Endothelial cell of umbilical vein (primary cell): ENCODE results near the gene HRH3. TPM values are rescaled to one million over a fixed set of nuclear protein-coding genes. Genes with fewer than 3 reads are reported as not detected.

Source experiments
- BruUV-seq: library from RNA; stranded (reverse); fragments of 400-500 nt; replicated peaks from 2 replicates; lab custom pipeline; 2021; lab: Mats Ljungman, UMichigan
- CTCF ChIA-PET: fragments of 300-600, 350-600 bp; sonication (Branson Sonifier 250); formaldehyde crosslinking; loops from one replicate; lab custom pipeline; 2021; ENCODE audit warnings: antibody characterized with exemption, inconsistent platforms; lab: Charles Lee
- POLR2A ChIA-PET: fragments of 300-600, 350-600 bp; sonication (Branson Sonifier 250); formaldehyde crosslinking; loops from one replicate; lab custom pipeline; 2021; ENCODE audit warnings: antibody characterized with exemption, inconsistent platforms; lab: Charles Lee
- DNase-seq: peaks from one replicate; pipeline ENCODE4 v3.0.0-alpha.2; 2011; ENCODE audit warnings: low read depth, low spot score
- FAIRE-seq: peaks from 2 replicates; lab custom pipeline; 2011; peaks lifted over from hg19 to GRCh38; lab: Jason Lieb, UNC
- H2AFZ ChIP-seq: 2 replicates; pipeline ENCODE4 v1.6.0; 2012; ENCODE audit warnings: low read depth, low read length, control low read depth, inconsistent platforms
- H3K27ac ChIP-seq: 2 replicates; pipeline ENCODE4 v1.5.1; 2011; ENCODE audit warnings: low read depth, mild to moderate bottlenecking, control low read depth, low read length, moderate library complexity; ENCODE audit not compliant: insufficient read depth
- H3K27me3 ChIP-seq, 2 experiments: 2 replicates each; pipeline versions ENCODE4 v1.6.0 to v1.6.1; 2011; ENCODE audit warnings: low read length in 2 of 2, mixed read lengths in 1 of 2; ENCODE audit not compliant: control insufficient read depth in 2 of 2, insufficient read depth in 2 of 2
- H3K36me3 ChIP-seq, 2 experiments: 2 replicates in 1 of 2; 3 replicates in 1 of 2; pipeline ENCODE4 v1.5.1; 2011; ENCODE audit warnings: low read length in 2 of 2, mild to moderate bottlenecking in 1 of 2, moderate library complexity in 1 of 2; ENCODE audit not compliant: control insufficient read depth in 2 of 2, insufficient read depth in 2 of 2; ENCODE audit errors: extremely low read depth in 1 of 2
- H3K4me1 ChIP-seq: 3 replicates; pipeline ENCODE4 v1.5.1; 2011; ENCODE audit warnings: mild to moderate bottlenecking, low read length; ENCODE audit not compliant: control insufficient read depth, insufficient read depth; ENCODE audit errors: extremely low read depth
- H3K4me2 ChIP-seq: 2 replicates; pipeline ENCODE4 v1.6.1; 2011; ENCODE audit warnings: low read length, control low read depth, mixed read lengths; ENCODE audit not compliant: insufficient read depth
- H3K4me3 ChIP-seq, 3 experiments: fragments of 200-600 bp in 1 of 3; sonication (generic), shearing (Covaris generic) in 1 of 3; replicated peaks in 1 of 3; 2 replicates each; pipeline ENCODE4 v1.5.1; 2011 to 2016; ENCODE audit warnings: control low read depth in 3 of 3, low read length in 3 of 3, mild to moderate bottlenecking in 2 of 3, inconsistent platforms in 1 of 3, low read depth in 1 of 3, moderate library complexity in 1 of 3; ENCODE audit not compliant: insufficient read depth in 1 of 3
- H3K79me2 ChIP-seq: 2 replicates; pipeline ENCODE4 v1.6.0; 2012; ENCODE audit warnings: low read length, inconsistent platforms; ENCODE audit not compliant: control insufficient read depth, insufficient read depth
- H3K9ac ChIP-seq: replicated peaks from 2 replicates; pipeline ENCODE3; 2011; ENCODE audit warnings: low read length, control low read depth; ENCODE audit not compliant: insufficient read depth; ENCODE audit errors: extremely low read depth
- H3K9me1 ChIP-seq: replicated peaks from 3 replicates; pipeline ENCODE4 v1.6.0; 2011; ENCODE audit warnings: mild to moderate bottlenecking, low read length; ENCODE audit not compliant: control insufficient read depth, insufficient read depth; ENCODE audit errors: extremely low read depth
- H3K9me3 ChIP-seq: replicated peaks from 2 replicates; pipeline ENCODE4 v1.5.1; 2012; ENCODE audit warnings: low read length, inconsistent platforms; ENCODE audit not compliant: control insufficient read depth, insufficient read depth
- H4K20me1 ChIP-seq: replicated peaks from 2 replicates; pipeline ENCODE3; 2011; ENCODE audit warnings: mild to moderate bottlenecking, low read length; ENCODE audit not compliant: control insufficient read depth, insufficient read depth; ENCODE audit errors: extremely low read depth
- CTCF ChIP-seq, 2 donors: IDR thresholded peaks; 1 replicate in 1 of 2; 2 replicates in 1 of 2; pipeline ENCODE4 v1.5.1; 2011; ENCODE audit warnings: low read length in 2 of 2, mild to moderate bottlenecking in 2 of 2, moderate library complexity in 2 of 2, control low read depth in 1 of 2, inconsistent platforms in 1 of 2, low read depth in 1 of 2; ENCODE audit not compliant: insufficient read depth in 1 of 2; ENCODE audit errors: extremely low read depth in 1 of 2
- EZH2 ChIP-seq: IDR thresholded peaks from 2 replicates; pipeline ENCODE4 v1.6.1; 2012; ENCODE audit warnings: borderline replicate concordance, low read depth, mild to moderate bottlenecking, moderate library complexity, low read length, inconsistent platforms; ENCODE audit not compliant: severe bottlenecking
- FOS ChIP-seq: IDR thresholded peaks from 2 replicates; pipeline ENCODE4 v1.6.1; 2011; ENCODE audit warnings: mild to moderate bottlenecking, low read length, moderate library complexity, borderline replicate concordance; ENCODE audit not compliant: insufficient read depth
- GATA2 ChIP-seq: IDR thresholded peaks from 2 replicates; pipeline ENCODE4 v1.7.0; 2011; ENCODE audit warnings: low read depth, mild to moderate bottlenecking, moderate library complexity, mixed read lengths, low read length; ENCODE audit not compliant: insufficient read length, insufficient read depth
- JUN ChIP-seq: IDR thresholded peaks from 2 replicates; pipeline ENCODE4 v1.6.1; 2011; ENCODE audit warnings: borderline replicate concordance, low read depth; ENCODE audit not compliant: insufficient read length, insufficient read depth
- MAX ChIP-seq: IDR thresholded peaks from 2 replicates; pipeline ENCODE4 v1.6.1; 2011; ENCODE audit not compliant: insufficient read depth, insufficient read length
- MYC ChIP-seq: IDR thresholded peaks from one replicate; pipeline ENCODE4 v1.6.1; 2011; ENCODE audit warnings: mild to moderate bottlenecking, low read depth, low read length
- POLR2A ChIP-seq: IDR thresholded peaks from 2 replicates; pipeline ENCODE4 v1.6.1; 2012; ENCODE audit warnings: low read depth, mild to moderate bottlenecking, control low read depth, low read length
- POLR2AphosphoS5 ChIP-seq: IDR thresholded peaks from 2 replicates; pipeline ENCODE4 v1.6.1; 2012; ENCODE audit warnings: low read depth, mild to moderate bottlenecking, control low read depth, low read length, moderate library complexity; ENCODE audit not compliant: insufficient read depth
- dilution Hi-C: fragments of 300-500 bp; cut with MboI; formaldehyde crosslinking; loops from one replicate; pipeline ENCODE4 v1.15.0; 2019; ENCODE audit warnings: low sequenced_read_pairs; ENCODE audit not compliant: extremely low pct_ligation_motif_present
- intact Hi-C: fragments of 100-400 bp; cut with micrococcal nuclease; formaldehyde crosslinking; loops from one replicate; pipeline ENCODE4 v1.10.0; 2022
- polyA plus RNA-seq, 4 experiments: library from polyadenylated mRNA; depleted of rRNA in 3 of 4; stranded (reverse) in 3 of 4; unstranded in 1 of 4; fragments of >200 nt; gene quantifications; 2 replicates each; pipeline versions ENCODE4 v1.2.1 to v1.2.3, GENCODE V29; 2011 to 2012; ENCODE audit warnings: missing spikeins in 1 of 4
- total RNA-seq: library from RNA; stranded (reverse); gene quantifications from 2 replicates; pipeline ENCODE4 v1.2.3, GENCODE V29; 2021

Gene HRH3
- total and polyA plus RNA-seq, 2 donors (not counting 3 experiments of a cell fraction or from before 2014, with no cell fraction given): not detected

GRCh38 chr20:62224113-62224855, 4.2 kb upstream of the HRH3 start:
- no peaks in the 10 kb centered on the region for H3K36me3 ChIP-seq
- DNase-seq (no peak), FAIRE-seq (no peak)
- H3K4me1 ChIP-seq: peaks cover 3% of the 10 kb centered on the region
- no peaks in the 10 kb centered on the region for H3K9me1 ChIP-seq
- POLR2A ChIA-PET: no interaction called here
- H3K79me2 ChIP-seq: no peaks in the 10 kb centered on the region
- no peak overlapping the region for H2AFZ ChIP-seq
- no peak overlapping the region for H3K27ac ChIP-seq
- TF ChIP-seq FOS (no peak), JUN (no peak), EZH2 (no peak), POLR2A (no peak), CTCF (IDR thresholded peaks at IDR 0.05; ENCODE audit: extremely low read depth in 1 of 2, insufficient read depth in 1 of 2, low read depth in 1 of 2, low read length in 2 of 2) (no peak), MYC (no peak), MAX (no peak), POLR2AphosphoS5 (no peak), GATA2 (no peak)
- H3K4me2 ChIP-seq: no peak overlapping the region
- no peaks in the 10 kb centered on the region for H4K20me1 ChIP-seq
- dilution Hi-C loops (no loop called here), intact Hi-C loops (no loop called here)
- H3K9me3 ChIP-seq: no peaks in the 10 kb centered on the region
- H3K9ac ChIP-seq: no peak overlapping the region
- peaks cover 17% of the 10 kb centered on the region in 2 experiments for H3K27me3 ChIP-seq
- CTCF ChIA-PET: no interaction called here
- no peak overlapping the region for H3K4me3 ChIP-seq
- BruUV-seq: no TSS peak
